Activated T-cell treated with anti-CD3 and anti-CD28 coated beads, Interleukin-2, amount 50 U/mL, for 4 hours (primary cell): ENCODE measurements around the gene TMEM242. TPM values are rescaled to one million over a fixed set of nuclear protein-coding genes. Genes with fewer than 3 reads are reported as not detected.
"Not testable (repeated sequence)": the region's sequence is repeated elsewhere in the genome, so short reads cannot be mapped to it uniquely, and the experiment has no call there.

ENCODE experiments used
- ATAC-seq, 2 donors: fragments of 200-7000 bp; cut with Tn5 transposase; one replicate each; pipeline ENCODE4 v1.10.0; 2021
- DNase-seq: peaks from one replicate; pipeline ENCODE4 v3.0.0-alpha.2; 2020
- H3K27me3 Mint-ChIP-seq: one replicate; pipeline ENCODE4 v1.8.0; 2021; ENCODE audit warnings: low read depth, mixed read lengths
- H3K36me3 Mint-ChIP-seq: one replicate; pipeline ENCODE4 v1.8.0; 2022; ENCODE audit warnings: mixed read lengths; ENCODE audit not compliant: insufficient read depth
- H3K4me1 Mint-ChIP-seq: one replicate; pipeline ENCODE4 v1.8.0; 2021; ENCODE audit warnings: low read depth, mixed read lengths
- H3K4me3 Mint-ChIP-seq: one replicate; pipeline ENCODE4 v1.8.0; 2021; ENCODE audit warnings: mild to moderate bottlenecking, moderate library complexity, mixed read lengths
- H3K9me3 Mint-ChIP-seq: one replicate; pipeline ENCODE4 v1.8.0; 2021; ENCODE audit warnings: mixed read lengths
- total RNA-seq, 3 donors: library from RNA; stranded (reverse); gene quantifications; one replicate each; pipeline ENCODE4 v1.2.1, GENCODE V29; 2021

Gene TMEM242
- total RNA-seq, 3 donors from 2014 or later, result 10.0 to 12.8 (median 10.1) TPM

DNA sequence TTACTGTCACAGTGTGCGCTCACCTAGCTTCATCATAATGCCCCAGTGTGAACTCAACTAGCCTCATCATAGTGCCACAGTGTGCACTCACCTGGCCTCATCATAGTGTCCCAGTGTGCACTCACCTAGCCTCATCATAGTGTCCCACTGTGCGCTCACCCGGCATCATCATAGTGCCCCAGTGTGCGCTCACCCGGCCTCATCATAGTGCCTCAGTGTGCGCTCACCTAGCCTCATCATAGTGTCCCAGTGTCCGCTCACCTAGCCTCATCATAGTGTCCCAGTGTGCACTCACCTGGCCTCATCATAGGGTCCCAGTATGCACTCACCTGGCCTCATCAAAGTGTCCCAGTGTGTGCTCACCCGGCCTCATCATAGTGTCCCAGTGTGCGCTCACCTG lies 10.6 kb downstream of the TMEM242 start:
- ATAC-seq, result no peak
- H3K9me3 Mint-ChIP-seq, result no peaks in the 10 kb centered on the region
- H3K27me3 Mint-ChIP-seq, result no peaks in the 10 kb centered on the region
- no peak for DNase-seq
- H3K4me3 Mint-ChIP-seq, result no peak overlapping the region
- peaks cover 23% of the 10 kb centered on the region for H3K36me3 Mint-ChIP-seq
- peaks cover 11% of the 10 kb centered on the region for H3K4me1 Mint-ChIP-seq

DNA sequence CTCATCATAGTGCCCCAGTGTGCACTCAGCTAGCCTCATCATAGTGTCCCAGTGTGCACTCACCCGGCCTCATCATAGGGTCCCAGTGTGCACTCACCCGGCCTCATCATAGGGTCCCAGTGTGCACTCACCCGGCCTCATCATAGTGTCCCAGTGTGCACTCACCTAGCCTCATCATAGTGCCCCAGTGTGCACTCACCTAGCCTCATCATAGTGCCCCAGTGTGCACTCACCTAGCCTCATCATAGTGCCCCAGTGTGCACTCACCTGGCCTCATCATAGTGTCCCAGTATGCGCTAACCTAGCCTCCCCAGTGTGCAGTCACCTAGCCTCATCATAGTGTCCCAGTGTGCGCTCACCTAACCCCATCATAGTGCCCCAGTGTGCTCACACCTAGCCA lies 12.6 kb downstream of the TMEM242 start:
- not testable (repeated sequence) for H3K4me1 Mint-ChIP-seq, H3K27me3 Mint-ChIP-seq, DNase-seq, H3K9me3 Mint-ChIP-seq, H3K4me3 Mint-ChIP-seq, ATAC-seq
- peaks cover 15% of the 10 kb centered on the region for H3K36me3 Mint-ChIP-seq

DNA sequence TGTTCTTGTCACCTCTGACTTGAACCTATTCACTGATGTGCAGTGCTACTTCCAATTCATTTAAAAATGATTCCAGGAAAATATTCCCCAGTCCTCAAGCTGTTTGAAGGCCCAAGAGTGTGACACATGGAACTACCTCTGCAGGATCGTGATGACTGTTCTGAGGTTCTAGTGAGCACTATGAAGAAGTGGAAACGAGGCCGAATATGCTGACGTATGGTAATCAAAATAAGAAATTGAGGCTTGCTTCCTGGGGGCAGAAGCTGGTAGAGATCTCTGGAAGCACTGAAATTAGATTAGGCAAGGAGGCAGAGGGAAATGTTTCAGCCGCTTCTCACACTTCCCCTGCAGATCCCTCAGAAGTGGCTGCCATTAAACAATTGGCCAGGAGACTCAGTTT lies 15.7 kb downstream of the TMEM242 start:
- ATAC-seq (no peak), DNase-seq (no peak)
- H3K27me3 Mint-ChIP-seq, result no peaks in the 10 kb centered on the region
- no peaks in the 10 kb centered on the region for H3K9me3 Mint-ChIP-seq
- H3K4me3 Mint-ChIP-seq, result no peak overlapping the region
- peaks cover 10% of the 10 kb centered on the region for H3K36me3 Mint-ChIP-seq
- peaks cover 4% of the 10 kb centered on the region for H3K4me1 Mint-ChIP-seq

DNA sequence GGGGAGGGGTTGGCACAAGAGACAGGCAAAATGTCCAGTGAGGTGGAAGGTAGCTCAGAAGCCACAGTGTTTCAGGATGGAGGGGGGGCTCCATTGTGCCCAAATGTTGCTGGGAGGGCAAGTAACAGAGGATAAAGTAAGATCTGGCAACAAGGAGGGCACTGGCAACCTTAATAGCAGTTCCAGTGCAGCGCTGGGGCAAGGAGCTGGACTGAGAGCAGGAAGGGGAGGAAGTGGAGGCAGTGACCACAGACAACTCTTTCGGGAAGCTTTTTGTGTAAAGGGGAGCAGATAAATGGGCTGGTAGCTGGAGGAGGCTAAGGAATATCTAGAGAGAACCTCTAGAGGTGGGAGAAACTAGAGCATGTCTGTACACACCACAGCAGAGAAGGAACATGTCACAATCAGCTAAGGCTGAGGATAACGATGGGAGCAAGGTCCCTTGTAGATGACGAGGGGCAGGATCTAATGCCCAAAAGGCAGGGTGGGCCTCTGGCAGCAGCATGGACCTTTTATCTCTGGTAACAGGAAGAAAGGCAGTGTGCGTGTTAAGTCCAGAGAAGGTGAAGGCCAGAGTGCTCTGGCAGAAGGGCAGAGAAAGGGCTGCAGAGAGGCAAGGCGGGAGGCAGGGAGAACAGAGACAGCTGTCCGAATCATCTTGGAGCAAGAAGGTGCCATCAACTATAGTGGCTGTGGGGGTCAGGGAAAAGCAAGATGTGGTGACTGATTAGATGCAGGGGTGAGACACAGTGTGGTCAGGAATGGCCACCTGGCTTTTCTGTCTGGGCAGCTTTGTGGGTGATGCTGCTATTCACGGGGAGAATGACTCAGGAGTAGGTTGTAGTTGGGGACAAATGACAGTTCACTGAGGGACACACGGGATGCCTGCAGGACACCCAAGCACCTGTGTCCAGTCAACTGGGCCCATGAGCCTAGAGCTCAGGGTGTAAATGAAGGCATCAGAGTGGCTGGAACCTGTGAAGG lies 17.4 kb downstream of the TMEM242 start:
- Mint-ChIP-seq H3K36me3 (peaks cover 11% of the 10 kb centered on the region), H3K4me1 (peaks cover 4% of the 10 kb centered on the region), H3K4me3 (no peak overlapping the region), H3K9me3 (no peaks in the 10 kb centered on the region), H3K27me3 (no peaks in the 10 kb centered on the region)
- no peak for DNase-seq
- ATAC-seq, result no peak

DNA sequence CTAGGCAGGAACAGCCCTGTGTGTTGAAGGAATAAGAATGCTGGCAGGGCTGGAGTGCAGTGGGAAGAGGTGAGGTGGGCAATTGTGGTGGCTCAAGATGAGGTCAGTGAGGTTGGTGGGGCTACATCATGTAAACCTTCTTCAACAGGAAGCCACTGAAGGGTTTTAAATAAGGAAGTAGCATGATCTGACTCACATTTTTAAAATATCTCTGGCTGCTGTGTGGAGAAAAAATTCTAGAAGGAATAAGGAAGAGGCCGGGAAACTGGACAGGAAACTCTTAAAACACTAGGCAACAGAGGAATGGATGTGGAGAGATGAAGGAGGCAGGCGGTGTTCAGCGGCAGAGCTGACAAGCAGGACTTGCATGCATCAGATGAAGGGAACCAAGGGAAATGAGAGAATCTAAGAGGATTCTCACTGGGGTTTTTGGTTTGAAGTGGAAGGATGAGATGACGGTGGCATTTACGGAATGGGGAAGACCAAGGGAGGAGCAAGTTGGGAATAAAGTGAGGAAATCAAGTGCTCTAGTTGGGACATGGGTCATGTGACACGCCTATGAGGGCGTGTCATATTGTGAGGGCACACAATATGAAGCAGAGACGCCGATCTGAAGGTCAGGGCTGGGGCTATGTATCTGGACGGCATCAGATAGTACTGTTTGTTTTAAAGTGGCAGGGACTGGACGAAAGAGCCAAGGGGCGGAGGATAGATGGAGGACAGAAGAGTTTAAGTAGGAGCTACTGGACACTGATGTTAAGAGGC lies 18.2 kb downstream of the TMEM242 start:
- Mint-ChIP-seq H3K9me3 (no peaks in the 10 kb centered on the region), H3K36me3 (peaks cover 5% of the 10 kb centered on the region), H3K4me1 (peaks cover 4% of the 10 kb centered on the region), H3K4me3 (no peak overlapping the region), H3K27me3 (no peaks in the 10 kb centered on the region)
- DNase-seq (no peak), ATAC-seq (no peak)

DNA sequence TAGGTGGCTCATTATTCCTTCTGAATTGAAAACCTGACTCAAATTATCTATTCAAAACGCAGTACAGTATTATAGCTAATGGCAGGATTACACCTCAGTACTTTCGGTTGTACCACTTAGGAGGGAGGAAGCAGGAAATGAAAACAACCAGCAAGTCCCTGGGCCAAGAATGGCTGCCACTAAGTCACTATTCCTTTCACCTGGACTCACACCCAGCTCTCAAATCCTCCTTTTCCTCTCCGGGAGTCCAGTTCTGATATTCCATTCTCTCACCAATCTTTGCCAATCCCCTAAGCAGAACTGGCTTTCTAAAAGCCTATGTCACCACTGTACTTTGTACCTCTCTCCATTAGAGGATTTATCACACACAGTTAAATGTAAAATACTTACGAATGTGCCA lies 20.6 kb downstream of the TMEM242 start:
- no peak for DNase-seq
- no peak overlapping the region for H3K4me3 Mint-ChIP-seq

DNA sequence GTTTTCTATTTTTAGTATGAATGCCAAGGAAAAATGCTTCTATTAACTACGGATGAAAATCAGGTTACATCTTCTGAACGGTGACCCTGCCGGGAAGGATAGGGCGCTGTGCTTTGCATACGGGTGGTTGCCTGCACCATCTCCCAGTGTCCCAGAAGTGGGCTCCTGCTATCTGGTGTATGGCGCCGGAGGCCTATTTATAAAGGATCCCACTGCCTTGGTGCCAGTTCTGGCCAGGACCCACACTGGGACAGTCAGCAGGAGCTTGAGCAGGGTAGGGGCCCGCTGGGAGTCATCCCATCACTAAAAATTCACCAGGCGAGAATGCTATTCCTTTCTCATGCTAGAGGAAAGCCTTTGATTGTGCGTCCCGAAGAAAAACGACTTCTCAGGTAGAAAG lies 22.9 kb downstream of the TMEM242 start:
- H3K27me3 Mint-ChIP-seq, result no peaks in the 10 kb centered on the region
- H3K4me3 Mint-ChIP-seq, result no peak overlapping the region

More for the DNA sequence above, 20.6 kb downstream of the TMEM242 start:
- H3K36me3 Mint-ChIP-seq, result peaks cover 10% of the 10 kb centered on the region
- no peak for ATAC-seq
- no peaks in the 10 kb centered on the region for H3K9me3 Mint-ChIP-seq
- peaks cover 4% of the 10 kb centered on the region for H3K4me1 Mint-ChIP-seq
- no peaks in the 10 kb centered on the region for H3K27me3 Mint-ChIP-seq

DNA sequence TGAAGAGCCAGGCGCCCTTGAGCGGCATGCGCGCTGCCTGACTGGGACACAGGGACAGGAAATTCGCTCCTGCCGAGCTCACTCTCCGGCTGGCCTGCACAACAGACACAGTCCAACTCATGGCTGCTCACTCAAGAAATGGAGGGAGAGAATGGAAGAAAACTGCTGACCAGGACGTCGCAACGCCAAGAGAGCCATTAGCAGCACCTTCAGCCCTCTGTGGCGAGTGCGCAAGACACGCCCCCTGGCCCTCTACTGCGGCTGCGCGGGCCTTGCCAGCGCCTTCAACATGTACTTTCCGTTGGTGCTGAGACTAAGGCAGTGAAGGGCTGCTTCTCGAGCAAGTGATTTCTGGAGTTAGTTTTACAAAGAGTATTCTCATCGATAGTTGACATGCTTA lies 23.3 kb downstream of the TMEM242 start:
- H3K36me3 Mint-ChIP-seq, result peaks cover 14% of the 10 kb centered on the region
- no peaks in the 10 kb centered on the region for H3K27me3 Mint-ChIP-seq
- no peaks in the 10 kb centered on the region for H3K9me3 Mint-ChIP-seq
- H3K4me1 Mint-ChIP-seq, result peaks cover 4% of the 10 kb centered on the region
- H3K4me3 Mint-ChIP-seq, result no peak overlapping the region
- no peak for ATAC-seq
- no peak for DNase-seq

More for the DNA sequence above, 22.9 kb downstream of the TMEM242 start:
- no peak for ATAC-seq
- no peaks in the 10 kb centered on the region for H3K9me3 Mint-ChIP-seq
- no peak for DNase-seq
- H3K4me1 Mint-ChIP-seq, result peaks cover 4% of the 10 kb centered on the region
- peaks cover 12% of the 10 kb centered on the region for H3K36me3 Mint-ChIP-seq

DNA sequence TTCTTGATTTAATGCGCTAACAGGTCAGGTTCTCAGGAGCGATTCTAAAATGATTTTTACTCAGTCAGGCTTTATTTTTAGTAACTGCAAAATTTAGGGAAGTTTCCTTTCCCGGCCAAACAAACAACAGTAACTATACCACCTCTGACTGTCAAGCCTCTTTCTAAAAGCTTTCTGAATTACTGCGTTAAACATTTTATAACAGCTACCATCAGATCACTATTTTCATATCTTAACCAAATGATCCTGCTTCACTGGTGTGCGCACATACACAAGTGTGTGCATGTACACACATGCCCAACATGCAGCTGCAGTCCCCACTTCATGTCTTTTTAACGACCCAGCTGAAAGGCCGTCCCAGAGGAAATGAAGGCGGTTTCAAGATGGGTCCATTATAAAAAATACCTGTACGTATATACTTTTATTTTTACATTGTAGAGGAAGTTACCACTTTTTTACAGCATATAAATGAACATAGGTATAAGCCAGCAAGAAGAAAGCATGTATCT lies 25.0 kb downstream of the TMEM242 start:
- DNase-seq (no peak), ATAC-seq (no peak)
- Mint-ChIP-seq H3K4me1 (peaks cover 4% of the 10 kb centered on the region), H3K27me3 (no peaks in the 10 kb centered on the region), H3K36me3 (peaks cover 14% of the 10 kb centered on the region), H3K9me3 (no peaks in the 10 kb centered on the region), H3K4me3 (no peak overlapping the region)

DNA sequence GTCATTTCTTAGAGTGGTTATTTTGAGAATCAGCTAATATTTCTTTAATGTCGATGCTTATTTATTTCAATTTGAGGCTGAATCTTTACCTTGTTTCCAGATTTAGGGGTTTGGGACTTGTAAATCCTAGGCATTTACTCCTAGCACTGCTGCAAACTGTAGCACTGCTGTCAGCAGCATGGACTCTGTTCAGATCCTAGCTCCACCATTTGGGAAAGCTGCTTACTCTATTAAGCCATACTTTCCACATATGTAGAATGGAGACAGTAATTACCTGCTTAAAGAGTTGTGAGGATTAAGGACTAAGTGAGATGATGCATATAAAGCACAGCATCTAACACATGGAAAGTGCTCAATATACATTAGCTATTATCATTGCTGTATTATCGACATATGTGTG lies 28.7 kb downstream of the TMEM242 start:
- Mint-ChIP-seq H3K4me3 (no peak overlapping the region), H3K27me3 (no peaks in the 10 kb centered on the region), H3K9me3 (no peaks in the 10 kb centered on the region), H3K36me3 (peaks cover 17% of the 10 kb centered on the region), H3K4me1 (peaks cover 3% of the 10 kb centered on the region)
- ATAC-seq (no peak), DNase-seq (no peak)

DNA sequence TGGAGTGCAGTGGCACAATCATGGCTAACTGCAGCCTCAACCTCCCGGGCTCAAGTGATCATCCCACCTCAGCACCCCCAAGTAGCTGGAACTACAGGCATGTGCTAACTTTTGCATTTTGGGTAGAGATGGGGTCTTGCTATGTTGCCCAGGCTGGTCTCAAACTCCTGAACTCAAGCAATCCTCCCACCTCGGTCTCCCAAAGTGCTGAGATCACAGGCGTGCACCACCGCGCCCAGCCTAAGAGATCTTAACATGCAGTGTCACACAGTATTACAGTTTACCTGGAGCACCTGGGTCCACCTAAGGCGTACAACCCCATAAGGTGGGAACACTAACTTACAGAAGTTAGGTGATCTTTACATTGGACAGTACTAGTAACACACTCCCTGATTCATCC lies 29.5 kb downstream of the TMEM242 start:
- Mint-ChIP-seq H3K4me3 (no peak overlapping the region), H3K27me3 (no peaks in the 10 kb centered on the region), H3K4me1 (peaks cover 3% of the 10 kb centered on the region), H3K36me3 (peaks cover 15% of the 10 kb centered on the region), H3K9me3 (no peaks in the 10 kb centered on the region)
- ATAC-seq, result no peak
- no peak for DNase-seq

DNA sequence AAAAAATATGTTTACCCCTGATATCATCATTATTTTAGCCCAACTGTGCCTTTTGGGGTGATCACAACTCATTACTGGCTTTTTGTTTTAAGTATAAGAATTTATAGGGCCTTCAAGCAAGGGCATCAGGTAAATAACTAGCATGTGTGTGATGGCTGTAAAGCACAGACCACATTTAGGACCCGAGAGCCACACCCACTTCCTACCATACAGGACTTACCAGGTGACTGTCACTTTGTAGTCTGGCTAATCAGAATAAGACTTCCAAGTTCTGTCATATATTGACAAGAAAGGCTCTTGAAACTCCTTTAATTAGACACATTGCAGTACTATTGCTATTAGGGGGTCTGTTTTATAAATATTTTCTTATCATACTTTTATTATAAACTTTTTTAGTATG lies 31.1 kb downstream of the TMEM242 start:
- Mint-ChIP-seq H3K9me3 (no peaks in the 10 kb centered on the region), H3K4me3 (no peak overlapping the region), H3K36me3 (peaks cover 15% of the 10 kb centered on the region), H3K27me3 (no peaks in the 10 kb centered on the region), H3K4me1 (peaks cover 3% of the 10 kb centered on the region)
- DNase-seq, result no peak
- no peak for ATAC-seq

DNA sequence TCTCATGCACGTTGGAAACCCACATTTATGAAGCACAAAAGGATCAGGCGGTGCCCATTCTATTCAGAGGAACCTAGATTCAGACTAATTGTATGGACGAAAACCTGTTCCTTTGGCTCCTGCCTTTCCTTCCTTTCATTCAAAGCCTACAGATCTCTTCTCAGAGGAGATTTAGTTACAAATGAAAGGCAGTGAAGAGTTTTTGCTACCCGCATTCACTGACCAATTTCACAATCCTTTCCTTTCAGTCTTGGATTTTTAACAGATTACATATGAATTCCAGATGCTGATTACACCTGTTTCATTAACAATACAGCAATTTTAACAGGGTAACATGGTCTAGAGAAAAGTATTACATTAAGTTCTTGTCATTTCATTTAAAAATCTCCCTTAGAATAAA lies 32.0 kb downstream of the TMEM242 start:
- H3K9me3 Mint-ChIP-seq, result no peaks in the 10 kb centered on the region
- no peak overlapping the region for H3K4me3 Mint-ChIP-seq
- H3K36me3 Mint-ChIP-seq, result peaks cover 15% of the 10 kb centered on the region
- DNase-seq (no peak), ATAC-seq (no peak)
- H3K27me3 Mint-ChIP-seq, result no peaks in the 10 kb centered on the region
- H3K4me1 Mint-ChIP-seq, result peaks cover 3% of the 10 kb centered on the region

DNA sequence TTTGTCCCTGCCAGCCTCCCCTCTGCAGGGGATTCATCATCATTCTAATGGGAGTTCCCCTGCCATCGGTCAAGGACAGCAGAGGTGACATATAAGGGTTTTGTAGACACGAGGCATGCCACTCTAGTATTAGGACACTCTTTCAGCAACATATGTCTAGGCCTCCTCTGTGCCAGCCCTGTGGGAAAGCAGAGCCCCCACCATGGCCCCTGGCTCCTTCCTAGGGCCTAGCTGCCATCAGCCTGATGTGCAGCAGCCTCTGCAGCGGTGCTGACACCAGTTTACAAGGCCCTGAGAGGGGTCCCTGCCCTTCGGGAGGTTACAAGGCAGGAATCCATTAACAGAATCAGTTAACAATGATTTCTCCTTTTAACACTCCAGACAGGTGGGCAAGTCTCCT lies 32.5 kb downstream of the TMEM242 start:
- Mint-ChIP-seq H3K36me3 (peaks cover 15% of the 10 kb centered on the region), H3K9me3 (no peaks in the 10 kb centered on the region), H3K4me3 (no peak overlapping the region), H3K27me3 (no peaks in the 10 kb centered on the region), H3K4me1 (peaks cover 3% of the 10 kb centered on the region)
- no peak for ATAC-seq
- DNase-seq, result no peak
